H1 (cell line): ENCODE measurements around the gene ZACN. TPM values are rescaled to one million over a fixed set of nuclear protein-coding genes. Genes with fewer than 3 reads are reported as not detected.

Experiments
- CTCF ChIA-PET: fragments of 300-600 bp; sonication (Branson Sonifier 250); formaldehyde crosslinking; loops from one replicate; lab custom pipeline; 2021; ENCODE audit not compliant: partially characterized antibody; lab: Charles Lee
- POLR2A ChIA-PET: fragments of 300-600 bp; sonication (Branson Sonifier 250); formaldehyde crosslinking; loops from one replicate; lab custom pipeline; 2021; ENCODE audit warnings: inconsistent platforms; ENCODE audit not compliant: partially characterized antibody; lab: Charles Lee
- DNase-seq, 2 experiments: peaks; one replicate each; pipeline versions ENCODE4 v3.0.0 to v3.0.0-alpha.2; 2010 to 2022; ENCODE audit warnings: low spot score in 2 of 2, low read depth in 1 of 2, mixed read lengths in 1 of 2
- FAIRE-seq: peaks from 2 replicates; lab custom pipeline; 2011; peaks lifted over from hg19 to GRCh38; lab: Jason Lieb, UNC
- H2AFZ ChIP-seq: 2 replicates; pipeline ENCODE4 v1.8.1; 2012; ENCODE audit warnings: low read length, inconsistent platforms
- H2AK5ac ChIP-seq: 2 replicates; pipeline ENCODE4 v1.6.1; 2013; ENCODE audit warnings: low read depth, low read length
- H2BK120ac ChIP-seq: replicated peaks from 2 replicates; pipeline ENCODE3; 2013; ENCODE audit warnings: low read depth, low read length, inconsistent platforms
- H2BK12ac ChIP-seq: 2 replicates; pipeline ENCODE4 v1.6.1; 2013; ENCODE audit warnings: low read depth, low read length
- H2BK15ac ChIP-seq: 2 replicates; pipeline ENCODE4 v1.6.1; 2013; ENCODE audit warnings: low read length
- H2BK20ac ChIP-seq: 2 replicates; pipeline ENCODE4 v1.6.1; 2013; ENCODE audit warnings: low read length
- H2BK5ac ChIP-seq: 2 replicates; pipeline ENCODE4 v1.6.1; 2013; ENCODE audit warnings: low read depth, low read length
- H3K14ac ChIP-seq: 2 replicates; pipeline ENCODE4 v1.6.1; 2013; ENCODE audit warnings: inconsistent platforms; ENCODE audit not compliant: insufficient read length
- H3K18ac ChIP-seq: 2 replicates; pipeline ENCODE4 v1.6.1; 2013; ENCODE audit warnings: low read length; ENCODE audit errors: extremely low read depth
- H3K23ac ChIP-seq: 2 replicates; pipeline ENCODE4 v1.6.1; 2013; ENCODE audit warnings: inconsistent platforms; ENCODE audit not compliant: insufficient read length
- H3K23me2 ChIP-seq: 2 replicates; pipeline ENCODE4 v1.6.1; 2013; ENCODE audit warnings: low read depth, low read length
- H3K27ac ChIP-seq: 2 replicates; pipeline ENCODE4 v1.6.1; 2011; ENCODE audit warnings: low read depth, low read length, inconsistent platforms
- H3K27me3 ChIP-seq, 4 experiments: replicated peaks in 1 of 4; 1 replicate in 1 of 4; 2 replicates in 3 of 4; pipeline versions ENCODE4 v1.6.1 to v1.8.1; 2011 to 2013; ENCODE audit warnings: low read length in 3 of 4, mild to moderate bottlenecking in 3 of 4, inconsistent platforms in 2 of 4, mixed read lengths in 2 of 4, moderate library complexity in 1 of 4; ENCODE audit not compliant: control insufficient read depth in 3 of 4, insufficient read depth in 3 of 4; ENCODE audit errors: extremely low read depth in 1 of 4
- H3K36me3 ChIP-seq, 4 experiments: 2 replicates each; pipeline versions ENCODE4 v1.6.1 to v1.8.1; 2011 to 2013; ENCODE audit warnings: mild to moderate bottlenecking in 4 of 4, low read length in 3 of 4, moderate library complexity in 2 of 4, control low read depth in 1 of 4, inconsistent platforms in 1 of 4; ENCODE audit not compliant: insufficient read depth in 4 of 4, control insufficient read depth in 2 of 4
- H3K4ac ChIP-seq: replicated peaks from 2 replicates; pipeline ENCODE3; 2013; ENCODE audit warnings: low read length, low read depth, mixed read lengths, inconsistent platforms; ENCODE audit not compliant: insufficient read length
- H3K4me1 ChIP-seq, 4 experiments: replicated peaks in 1 of 4; 1 replicate in 1 of 4; 2 replicates in 3 of 4; pipeline versions ENCODE4 v1.6.1 to v1.8.1; 2011 to 2013; ENCODE audit warnings: low read length in 3 of 4, inconsistent platforms in 2 of 4, mixed read lengths in 1 of 4; ENCODE audit not compliant: insufficient read depth in 4 of 4, control insufficient read depth in 3 of 4
- H3K4me2 ChIP-seq, 2 experiments: 2 replicates each; pipeline versions ENCODE4 v1.6.1 to v1.8.1; 2011 to 2013; ENCODE audit warnings: low read depth in 2 of 2, low read length in 2 of 2, control low read depth in 1 of 2, inconsistent platforms in 1 of 2, mild to moderate bottlenecking in 1 of 2; ENCODE audit not compliant: insufficient read depth in 1 of 2
- H3K4me3 ChIP-seq, 4 experiments: fragments of 200-600, 300-600 bp in 1 of 4; sonication (generic), shearing (Covaris generic), sonication (Bioruptor Twin) in 1 of 4; 2 replicates each; pipeline versions ENCODE4 v1.5.1 to v1.8.1; 2011 to 2016; ENCODE audit warnings: low read length in 4 of 4, low read depth in 3 of 4, control low read depth in 2 of 4, inconsistent platforms in 2 of 4, mild to moderate bottlenecking in 2 of 4, mixed read lengths in 1 of 4, moderate library complexity in 1 of 4; ENCODE audit not compliant: insufficient read depth in 2 of 4; ENCODE audit errors: extremely low read depth in 1 of 4
- H3K56ac ChIP-seq: replicated peaks from 2 replicates; pipeline ENCODE3; 2013; ENCODE audit warnings: low read depth, mild to moderate bottlenecking, mixed read lengths, low read length, inconsistent platforms; ENCODE audit not compliant: insufficient read length
- H3K79me1 ChIP-seq: 2 replicates; pipeline ENCODE4 v1.6.1; 2013; ENCODE audit warnings: low read depth, low read length, control low read depth
- H3K79me2 ChIP-seq, 2 experiments: 2 replicates each; pipeline versions ENCODE4 v1.6.1 to v1.8.1; 2012 to 2013; ENCODE audit warnings: low read length in 2 of 2, mild to moderate bottlenecking in 2 of 2, inconsistent platforms in 1 of 2; ENCODE audit not compliant: insufficient read depth in 2 of 2, control insufficient read depth in 1 of 2
- H3K9ac ChIP-seq, 4 experiments: replicated peaks in 1 of 4; 1 replicate in 1 of 4; 2 replicates in 3 of 4; pipeline versions ENCODE4 v1.6.1 to v1.8.1; 2011 to 2013; ENCODE audit warnings: low read depth in 3 of 4, low read length in 3 of 4, control low read depth in 2 of 4, mild to moderate bottlenecking in 2 of 4, moderate library complexity in 2 of 4, inconsistent platforms in 1 of 4; ENCODE audit errors: extremely low read depth in 1 of 4
- H3K9me3 ChIP-seq, 2 experiments: 2 replicates each; pipeline versions ENCODE4 v1.6.1 to v1.8.1; 2012 to 2013; ENCODE audit warnings: mild to moderate bottlenecking in 2 of 2, moderate library complexity in 2 of 2, control low read depth in 1 of 2, inconsistent platforms in 1 of 2, low read depth in 1 of 2, low read length in 1 of 2, mixed read lengths in 1 of 2; ENCODE audit not compliant: insufficient read depth in 2 of 2
- H4K20me1 ChIP-seq, 2 experiments: replicated peaks in 1 of 2; 2 replicates each; pipeline versions ENCODE3 to v1.8.1; 2011 to 2013; ENCODE audit warnings: inconsistent platforms in 2 of 2, low read length in 2 of 2, mild to moderate bottlenecking in 1 of 2; ENCODE audit not compliant: insufficient read depth in 2 of 2, control insufficient read depth in 1 of 2
- H4K5ac ChIP-seq: 2 replicates; pipeline ENCODE4 v1.6.1; 2013; ENCODE audit warnings: low read length, low read depth, mixed read lengths, inconsistent platforms; ENCODE audit not compliant: insufficient read length
- H4K8ac ChIP-seq: 2 replicates; pipeline ENCODE4 v1.8.0; 2013; ENCODE audit warnings: mild to moderate bottlenecking, moderate library complexity, low read length, inconsistent platforms; ENCODE audit not compliant: insufficient read depth; ENCODE audit errors: extremely low read depth
- H4K91ac ChIP-seq: replicated peaks from 2 replicates; pipeline ENCODE3; 2013; ENCODE audit warnings: low read length, mixed read lengths, inconsistent platforms; ENCODE audit not compliant: insufficient read length
- CHD1 ChIP-seq: IDR thresholded peaks from 2 replicates; pipeline ENCODE4 v1.6.1; 2012; ENCODE audit warnings: low read depth, low read length, improper control_type of control experiment
- HDAC6 ChIP-seq: IDR thresholded peaks from one replicate; pipeline ENCODE4 v1.7.1; 2012; ENCODE audit warnings: low read depth, mild to moderate bottlenecking, inconsistent platforms, low read length, moderate library complexity
- RBBP5 ChIP-seq: IDR thresholded peaks from 2 replicates; pipeline ENCODE4 v1.7.1; 2012; ENCODE audit warnings: low read depth, mild to moderate bottlenecking, inconsistent platforms, low read length, moderate library complexity, borderline replicate concordance
- SP1 ChIP-seq: IDR thresholded peaks from 2 replicates; pipeline ENCODE4 v1.6.1; 2011; ENCODE audit warnings: low read depth, low read length
- TAF7 ChIP-seq: optimal IDR thresholded peaks from 2 replicates; pipeline ENCODE3; 2011; ENCODE audit warnings: low read depth, mild to moderate bottlenecking, inconsistent platforms, low read length, moderate library complexity, borderline replicate concordance
- WGBS, 2 experiments: shearing (Covaris generic) in 1 of 2; methylation state at CpG; one replicate each; pipeline versions ENCODE4 v1.1.6 to v1.1.7; 2013 to 2015; ENCODE audit warnings: low lambda C conversion rate in 2 of 2, mixed read lengths in 2 of 2, inconsistent platforms in 1 of 2, low coverage in 1 of 2, missing lambda C conversion rate in 1 of 2; ENCODE audit not compliant: insufficient replicate concordance in 2 of 2, insufficient coverage in 1 of 2, insufficient read length in 1 of 2; ENCODE audit errors: extremely low coverage in 1 of 2, missing lambda C conversion rate in 1 of 2; 5-methylcytosine and 5-hydroxymethylcytosine counted together
- polyA plus RNA-seq, 7 experiments: library from polyadenylated mRNA; depleted of rRNA in 3 of 7; stranded (reverse) in 5 of 7; unstranded in 2 of 7; fragments of >200 nt in 5 of 7; fragments of 200-250 nt in 2 of 7; gene quantifications; 1 replicate in 5 of 7; 2 replicates in 1 of 7; 4 replicates in 1 of 7; pipeline versions ENCODE4 v1.2.1 to v1.2.3, GENCODE V29; 2011 to 2013; ENCODE audit warnings: missing spikeins in 2 of 7, mixed read lengths in 2 of 7
- total RNA-seq: library from RNA; stranded (reverse); fragmentation: NEBNext Ultra II Directional; extraction: Animal tissue kit (Norgen Biotek cat#: 25700); gene quantifications from 2 replicates; pipeline ENCODE4 v1.2.1, GENCODE V29; 2021
- TF ChIP-seq, protein P1 (sequence below): IDR thresholded peaks from 2 replicates; pipeline ENCODE4 v1.6.1; 2011; ENCODE audit warnings: low read length, improper control_type of control experiment
- TF ChIP-seq, protein P2 (sequence below): IDR thresholded peaks from 2 replicates; pipeline ENCODE4 v1.6.1; 2012; ENCODE audit warnings: inconsistent platforms

ZACN gene
- total and polyA plus RNA-seq, 2 of the 8 experiments (the other 6 are each of a cell fraction or from before 2014, with no cell fraction given): 0.26 TPM; not detected in 1

DNA sequence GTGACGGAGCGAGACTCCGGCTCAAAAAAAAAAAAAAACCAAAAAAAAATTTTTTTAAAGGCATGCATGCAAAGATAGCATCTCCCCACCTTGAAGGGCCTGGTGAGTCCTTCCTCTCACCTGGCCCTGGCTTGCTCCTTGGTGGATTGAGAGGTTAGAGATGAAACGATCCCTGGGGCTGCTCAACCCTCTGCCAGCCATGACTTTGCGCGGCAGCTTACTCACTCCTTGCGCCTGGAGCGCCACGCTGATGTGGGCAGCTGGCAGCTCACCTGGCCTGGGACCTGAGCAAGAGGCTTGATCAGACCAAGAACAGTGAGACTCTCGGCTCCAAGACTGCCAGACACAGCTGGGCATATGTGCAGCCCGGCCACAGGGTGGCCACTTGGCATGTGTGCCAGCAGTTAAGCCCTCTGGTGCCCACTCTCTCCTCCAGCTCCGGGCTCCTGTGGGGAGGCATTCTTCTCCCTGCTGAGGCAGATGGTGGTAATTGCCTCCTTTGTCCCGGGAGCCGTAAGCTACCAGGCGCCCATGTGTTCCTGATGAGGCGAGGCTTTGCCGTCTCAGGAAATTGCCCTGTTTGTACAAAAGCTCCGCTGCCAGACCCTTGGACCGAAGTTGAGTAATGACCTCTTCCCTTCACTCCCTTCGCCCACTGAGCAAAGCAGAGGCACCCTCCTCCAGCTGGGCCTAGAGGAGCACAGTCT is 46.8 kb upstream of the ZACN start:
- Histone ChIP-seq H4K20me1 (no peaks in the 10 kb centered on the region), H2BK120ac (no peak overlapping the region), H3K14ac (no peak overlapping the region), H3K9me3 (no peaks in the 10 kb centered on the region), H3K4ac (no peak overlapping the region), H4K5ac (no peak overlapping the region), H4K91ac (no peak overlapping the region), H2BK12ac (peak overlapping the region; percentile 50; the same call in 1 of the 2 replicates), H2AK5ac (no peak overlapping the region), H3K36me3 (no peaks in the 10 kb centered on the region), H3K23ac (no peak overlapping the region), H3K79me2 (no peaks in the 10 kb centered on the region), H2BK15ac (peak overlapping the region; percentile 88; the same call in 1 of the 2 replicates), H3K79me1 (no peaks in the 10 kb centered on the region), H3K4me1 (peaks cover 0 to 18% (median 8%) of the 10 kb centered on the region in 4 experiments; a peak in 6 of 7 replicates), H3K56ac (no peak overlapping the region), H4K8ac (no peak overlapping the region; the same call in 1 of the 2 replicates), H3K9ac (no peak overlapping the region), H3K18ac (no peak overlapping the region), H2BK20ac (no peak overlapping the region), H2AFZ (no peak overlapping the region), H2BK5ac (no peak overlapping the region; the same call in 1 of the 2 replicates), H3K4me2 (no peak overlapping the region), H3K4me3 (no peak overlapping the region), H3K23me2 (no peaks in the 10 kb centered on the region), H3K27ac (no peak overlapping the region), H3K27me3 (no peaks in the 10 kb centered on the region)
- CTCF ChIA-PET: interaction anchor here (0.6 to 13.7 kb wide), 9 partner anchors 9 to 1123 kb away, joined by 3 to 229 read pairs (median 4); partner anchors contain the start of gene CDK3
- POLR2A ChIA-PET: interaction anchor here (0.6 to 3.0 kb wide), 4 partner anchors 48 to 460 kb away, joined by 3 to 9 read pairs (median 3); partner anchors contain the start of gene ZACN
- FAIRE-seq (no peak), DNase-seq (no peak)
- 94% methylated on average over 19 of the region's 20 CpGs; no CpG with 5 or more reads in 1 of the 2 experiments for WGBS, 2 experiments
- TF ChIP-seq TAF7 (no peak), SP1 (no peak), CHD1 (no peak), HDAC6 (no peak), RBBP5 (no peak)
- TF ChIP-seq, protein P1, sequence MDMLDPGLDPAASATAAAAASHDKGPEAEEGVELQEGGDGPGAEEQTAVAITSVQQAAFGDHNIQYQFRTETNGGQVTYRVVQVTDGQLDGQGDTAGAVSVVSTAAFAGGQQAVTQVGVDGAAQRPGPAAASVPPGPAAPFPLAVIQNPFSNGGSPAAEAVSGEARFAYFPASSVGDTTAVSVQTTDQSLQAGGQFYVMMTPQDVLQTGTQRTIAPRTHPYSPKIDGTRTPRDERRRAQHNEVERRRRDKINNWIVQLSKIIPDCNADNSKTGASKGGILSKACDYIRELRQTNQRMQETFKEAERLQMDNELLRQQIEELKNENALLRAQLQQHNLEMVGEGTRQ: no peak
- TF ChIP-seq, protein P2, sequence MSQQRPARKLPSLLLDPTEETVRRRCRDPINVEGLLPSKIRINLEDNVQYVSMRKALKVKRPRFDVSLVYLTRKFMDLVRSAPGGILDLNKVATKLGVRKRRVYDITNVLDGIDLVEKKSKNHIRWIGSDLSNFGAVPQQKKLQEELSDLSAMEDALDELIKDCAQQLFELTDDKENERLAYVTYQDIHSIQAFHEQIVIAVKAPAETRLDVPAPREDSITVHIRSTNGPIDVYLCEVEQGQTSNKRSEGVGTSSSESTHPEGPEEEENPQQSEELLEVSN: peak; percentile 28; the same call in 1 of the 2 replicates
